Activated B cell treated with CpG ODN at 0.5 μM for 24 hours (primary cell): Measurements from ENCODE around the gene ESPNL. TPM values are rescaled to one million over a fixed set of nuclear protein-coding genes. Genes with fewer than 3 reads are reported as not detected.

Experiments used
- ATAC-seq: fragments of 200-7000 bp; cut with Tn5 transposase; one replicate; pipeline ENCODE4 v1.10.0; 2021; ENCODE audit warnings: low read depth, mild to moderate bottlenecking, moderate library complexity
- CTCF ChIA-PET: fragments of 350-600 bp; sonication (Branson Sonifier 250); formaldehyde crosslinking; loops from one replicate; lab custom pipeline; 2021; ENCODE audit warnings: antibody characterized with exemption; lab: Charles Lee
- POLR2A ChIA-PET: fragments of 350-600 bp; sonication (Branson Sonifier 250); formaldehyde crosslinking; loops from one replicate; lab custom pipeline; 2021; ENCODE audit warnings: antibody characterized with exemption; lab: Charles Lee
- DNase-seq: peaks from one replicate; pipeline ENCODE4 v3.0.0; 2022
- H3K27ac Mint-ChIP-seq: one replicate; pipeline ENCODE4 v1.8.0; 2020; ENCODE audit warnings: mixed read lengths
- H3K27me3 Mint-ChIP-seq: one replicate; pipeline ENCODE4 v1.8.0; 2021; ENCODE audit warnings: mixed read lengths
- H3K36me3 Mint-ChIP-seq: one replicate; pipeline ENCODE4 v1.8.0; 2021; ENCODE audit warnings: low read depth, mixed read lengths
- H3K4me1 Mint-ChIP-seq: one replicate; pipeline ENCODE4 v1.8.0; 2021; ENCODE audit warnings: mixed read lengths
- H3K4me3 Mint-ChIP-seq: one replicate; pipeline ENCODE4 v1.8.0; 2020; ENCODE audit warnings: mild to moderate bottlenecking, mixed read lengths
- H3K9me3 Mint-ChIP-seq: one replicate; pipeline ENCODE4 v1.8.0; 2020; ENCODE audit warnings: mixed read lengths
- CTCF ChIP-seq: fragments of 200-600 bp; IDR thresholded peaks from one replicate; pipeline ENCODE4 v1.8.0; 2022; ENCODE audit warnings: antibody characterized with exemption, mild to moderate bottlenecking
- intact Hi-C: fragments of 100-400 bp; cut with micrococcal nuclease; formaldehyde crosslinking; loops from one replicate; pipeline ENCODE4 v1.15.1; 2024
- total RNA-seq: library from RNA; stranded (reverse); gene quantifications from 2 replicates; pipeline ENCODE4 v1.2.3, GENCODE V29; 2022

The ESPNL gene
- total RNA-seq, 1 donor from 2014 or later = 0.42 TPM

DNA sequence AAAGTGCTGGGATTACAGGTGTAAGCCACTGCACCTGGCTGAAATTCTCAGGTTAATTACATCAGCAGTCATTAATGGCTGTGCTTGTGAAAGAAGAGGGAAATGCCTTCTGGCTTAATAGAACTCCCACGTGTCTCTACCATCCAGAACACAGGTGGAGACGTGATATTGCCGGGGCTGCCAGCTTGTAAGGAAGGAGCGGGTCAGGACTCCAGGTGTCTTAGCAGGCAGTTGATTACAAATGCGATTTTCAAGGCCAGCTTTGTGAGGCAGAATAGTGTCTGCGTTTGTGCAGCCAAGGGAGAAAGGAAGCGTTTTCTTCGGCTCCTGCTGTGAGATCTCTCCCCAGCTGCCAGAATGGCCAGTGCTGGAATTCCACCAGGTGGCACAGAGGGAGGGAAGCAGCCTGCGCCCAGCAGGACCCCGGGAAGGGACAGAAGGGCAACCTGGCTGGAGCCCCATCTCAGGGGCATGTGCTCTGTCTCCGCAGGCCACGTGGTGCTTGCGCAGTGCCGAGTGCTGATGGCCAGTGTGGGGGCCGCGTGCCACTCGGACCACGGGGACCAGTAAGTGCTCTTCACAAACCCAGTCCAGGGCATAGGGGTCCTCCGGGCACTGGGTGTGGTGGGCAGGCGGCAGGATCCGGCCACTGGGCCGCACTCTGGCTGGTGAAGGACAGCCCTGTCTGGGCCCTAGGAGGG lies 3.7 kb upstream of the ESPNL start:
- Mint-ChIP-seq H3K4me1 (peaks cover 19% of the 10 kb centered on the region), H3K36me3 (peaks cover 10% of the 10 kb centered on the region), H3K4me3 (no peak overlapping the region), H3K27me3 (no peaks in the 10 kb centered on the region), H3K27ac (no peak overlapping the region), H3K9me3 (no peaks in the 10 kb centered on the region)
- ChIA-PET CTCF (no interaction called here), POLR2A (no interaction called here)
- no peak for TF ChIP-seq CTCF
- DNase-seq = no peak
- intact Hi-C loops = no loop called here
- no peak for ATAC-seq

GRCh38 chr2:238097201-238097987 lies 2.7 kb upstream of the ESPNL start:
- DNase-seq (no peak), ATAC-seq (no peak)
- H3K36me3 Mint-ChIP-seq = peaks cover 10% of the 10 kb centered on the region
- intact Hi-C loops = no loop called here
- ChIA-PET POLR2A (interaction anchor here (2.0 kb wide), 1 partner anchor 37 kb away, joined by 7 read pairs; the partner anchor contains the start of gene SCLY), CTCF (no interaction called here)
- H3K27ac Mint-ChIP-seq = no peak overlapping the region
- no peak overlapping the region for H3K4me3 Mint-ChIP-seq
- H3K27me3 Mint-ChIP-seq = no peaks in the 10 kb centered on the region
- no peak for TF ChIP-seq CTCF
- no peaks in the 10 kb centered on the region for H3K9me3 Mint-ChIP-seq
- peaks cover 19% of the 10 kb centered on the region for H3K4me1 Mint-ChIP-seq

DNA sequence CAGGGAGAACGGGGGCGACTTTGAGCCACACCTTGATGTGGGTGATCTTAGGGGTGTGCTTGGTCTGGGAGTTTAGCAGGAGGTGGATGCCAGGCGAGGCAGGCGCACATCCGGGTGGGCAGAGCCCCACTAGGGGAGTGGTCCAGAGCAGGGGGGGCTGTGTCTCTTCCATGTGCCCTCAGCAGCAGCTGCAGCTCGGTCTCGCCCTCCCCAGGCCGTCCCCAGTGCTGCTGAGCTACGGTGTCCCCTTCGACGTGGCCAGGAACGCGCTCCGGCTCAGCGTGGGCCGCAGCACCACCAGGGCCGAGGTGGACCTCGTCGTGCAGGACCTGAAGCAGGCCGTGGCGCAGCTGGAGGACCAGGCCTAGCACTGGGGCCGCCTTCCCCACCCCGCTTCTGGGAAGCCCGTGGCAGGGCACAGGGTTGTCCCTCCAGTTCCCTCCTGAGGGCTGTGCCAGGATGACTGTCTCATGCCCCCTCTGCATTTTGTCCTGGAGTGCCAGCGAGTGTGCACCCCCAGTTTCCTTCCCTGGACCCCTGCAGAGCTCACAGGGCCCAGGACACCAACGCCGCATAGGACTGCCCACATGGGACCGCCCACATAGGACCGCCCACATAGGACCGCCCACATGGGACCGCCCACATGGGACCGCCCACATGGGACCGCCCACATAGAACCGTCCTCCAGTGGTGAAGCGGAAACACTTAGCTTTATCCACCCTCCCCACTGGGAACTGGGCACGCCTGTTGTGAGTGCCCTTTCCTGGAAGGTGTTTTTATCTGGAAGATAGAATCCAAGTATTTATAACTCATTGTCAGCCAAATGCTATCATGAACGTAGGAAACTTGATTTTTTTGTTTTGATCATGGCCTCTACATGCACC lies 1.9 kb upstream of the ESPNL start:
- no peak for TF ChIP-seq CTCF
- ChIA-PET POLR2A (interaction anchor here (0.6 to 2.0 kb wide), 3 partner anchors 12 to 1866 kb away, joined by 3 to 7 read pairs (median 5); partner anchors contain the start of gene SCLY), CTCF (no interaction called here)
- Mint-ChIP-seq H3K36me3 (peaks cover 7% of the 10 kb centered on the region), H3K27me3 (no peaks in the 10 kb centered on the region), H3K4me3 (peak overlapping the region; percentile 72), H3K27ac (peak overlapping the region; percentile 76), H3K4me1 (peaks cover 19% of the 10 kb centered on the region), H3K9me3 (no peaks in the 10 kb centered on the region)
- peak; percentile 98 for ATAC-seq
- no peak for DNase-seq
- intact Hi-C loops = loop anchor here (1.0 to 2.0 kb wide), 4 partner anchors 9 to 191 kb away; partner anchors contain the start of genes PER2 and UBE2F

GRCh38 chr2:238098901-238099713 lies 1.0 kb upstream of the ESPNL start:
- DNase-seq (no peak), ATAC-seq (peak; percentile 49)
- ChIA-PET CTCF (no interaction called here), POLR2A (interaction anchor here (0.6 to 2.0 kb wide), 3 partner anchors 9 to 1865 kb away, joined by 3 to 7 read pairs (median 3); partner anchors contain the start of gene SCLY)
- H3K27me3 Mint-ChIP-seq = no peaks in the 10 kb centered on the region
- H3K4me1 Mint-ChIP-seq = peaks cover 19% of the 10 kb centered on the region
- peak overlapping the region; percentile 72 for H3K4me3 Mint-ChIP-seq
- intact Hi-C loops = loop anchor here (1.0 to 2.0 kb wide), 4 partner anchors 8 to 190 kb away; partner anchors contain the start of genes PER2 and UBE2F
- H3K36me3 Mint-ChIP-seq = peaks cover 7% of the 10 kb centered on the region
- H3K27ac Mint-ChIP-seq = peak overlapping the region; percentile 76
- TF ChIP-seq CTCF = no peak
- H3K9me3 Mint-ChIP-seq = no peaks in the 10 kb centered on the region
